8988T (cell line): ENCODE results near the gene MFSD11.
"Not testable (repeated sequence)": the region's sequence is repeated elsewhere in the genome, so short reads cannot be mapped to it uniquely, and the experiment has no call there.

Experiments
- DNase-seq: peaks from one replicate; pipeline ENCODE4 v3.0.0; 2011

The MFSD11 gene

GRCh38 chr17:76752006-76752405 lies 14.1 kb downstream of the MFSD11 start:
- no peak for DNase-seq

DNA sequence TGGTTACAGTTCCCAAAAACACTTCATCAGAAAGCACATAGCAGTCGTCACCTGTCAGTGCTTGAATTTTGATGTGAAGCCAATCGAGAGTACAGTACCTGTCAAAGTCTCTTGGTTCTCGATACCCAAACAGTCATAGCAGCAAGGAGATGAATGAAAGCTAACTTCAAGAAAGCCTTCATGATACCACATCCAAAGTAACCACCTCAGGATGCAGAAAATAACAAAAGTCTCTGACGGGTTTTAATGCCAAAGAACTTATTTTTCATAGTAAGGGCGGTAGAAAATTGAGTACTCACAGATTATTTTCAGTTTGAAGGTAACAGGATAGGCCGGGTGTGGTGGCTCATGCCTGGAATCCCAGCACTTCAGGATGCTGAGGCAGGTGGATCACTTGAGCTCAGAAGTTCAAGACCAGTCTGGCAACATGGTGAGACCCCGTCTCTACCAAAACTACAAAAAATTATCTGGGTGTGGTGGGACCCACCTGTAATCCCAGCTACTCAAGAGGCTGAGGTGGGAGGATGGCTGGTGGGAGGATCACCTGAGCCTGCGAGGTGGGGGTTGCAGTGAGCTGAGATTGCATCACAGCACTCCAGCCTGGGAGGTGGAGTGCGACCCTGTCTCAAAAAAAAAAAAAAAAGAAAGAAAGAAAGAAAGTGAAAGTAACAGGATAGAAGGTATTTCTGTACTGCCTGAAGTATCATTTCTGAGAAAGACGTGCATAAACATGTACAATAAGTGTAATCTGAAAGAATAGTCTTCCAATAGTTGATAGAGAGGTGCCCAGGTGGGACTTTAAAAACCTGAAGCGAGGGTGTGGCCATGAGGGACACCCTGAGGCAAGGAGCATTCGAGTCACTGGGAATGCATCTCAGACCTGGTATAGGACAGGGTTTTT lies 15.4 kb downstream of the MFSD11 start:
- no peak for DNase-seq

GRCh38 chr17:76755285-76755684 lies 17.4 kb downstream of the MFSD11 start:
- no peak for DNase-seq

DNA sequence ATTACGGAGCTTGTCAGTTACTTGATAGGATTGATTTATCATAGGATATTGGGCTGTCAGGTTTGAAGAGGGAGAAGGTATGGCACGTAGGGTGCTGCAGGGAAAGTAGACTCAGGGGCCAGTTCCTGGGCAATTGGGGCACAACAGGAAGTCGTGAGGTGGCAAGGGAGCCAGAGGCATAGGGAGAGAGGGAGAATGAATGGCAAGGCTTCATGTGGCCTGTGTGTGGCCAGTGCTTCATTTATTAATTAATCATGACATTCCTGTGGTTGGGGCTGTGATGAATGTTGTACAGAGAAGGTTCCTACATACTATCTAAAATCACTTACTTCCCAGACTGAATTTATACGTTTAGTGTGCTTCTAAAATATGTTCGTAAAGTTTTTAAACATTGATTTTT lies 19.3 kb downstream of the MFSD11 start:
- no peak for DNase-seq

- DNase-seq = no peak
These were observed 20.7 kb downstream of the MFSD11 start for GRCh38 chr17:76758570-76758969.

- DNase-seq = no peak
These were observed 35.1 kb downstream of the MFSD11 start for GRCh38 chr17:76772842-76773525.

DNA sequence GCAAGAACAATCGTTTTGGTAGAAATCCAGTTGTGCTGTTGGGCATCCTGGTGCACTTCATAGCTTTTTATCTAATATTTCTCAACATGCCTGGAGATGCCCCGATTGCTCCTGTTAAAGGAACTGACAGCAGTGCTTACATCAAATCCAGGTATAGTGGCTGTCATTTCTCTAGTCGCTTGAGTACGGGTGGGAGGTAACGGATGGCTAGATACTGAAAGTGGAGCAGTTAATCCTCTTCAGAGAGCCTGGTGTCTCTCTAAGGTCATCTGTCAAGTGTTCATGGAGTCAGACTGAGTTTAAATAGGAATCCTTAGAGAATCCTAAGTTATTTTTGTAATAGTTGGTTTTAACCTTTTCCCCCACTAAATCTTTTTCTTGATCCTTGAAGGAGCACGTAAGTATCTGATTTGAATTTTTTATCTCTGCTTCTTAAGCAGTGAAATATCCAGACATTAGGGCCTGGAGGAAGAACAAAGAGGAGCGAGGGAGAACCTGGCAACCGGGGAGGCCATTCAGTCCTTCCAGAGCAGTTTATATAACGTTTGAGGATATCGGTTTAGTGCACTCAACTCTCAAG lies 37.2 kb downstream of the MFSD11 start:
- no peak for DNase-seq

DNA sequence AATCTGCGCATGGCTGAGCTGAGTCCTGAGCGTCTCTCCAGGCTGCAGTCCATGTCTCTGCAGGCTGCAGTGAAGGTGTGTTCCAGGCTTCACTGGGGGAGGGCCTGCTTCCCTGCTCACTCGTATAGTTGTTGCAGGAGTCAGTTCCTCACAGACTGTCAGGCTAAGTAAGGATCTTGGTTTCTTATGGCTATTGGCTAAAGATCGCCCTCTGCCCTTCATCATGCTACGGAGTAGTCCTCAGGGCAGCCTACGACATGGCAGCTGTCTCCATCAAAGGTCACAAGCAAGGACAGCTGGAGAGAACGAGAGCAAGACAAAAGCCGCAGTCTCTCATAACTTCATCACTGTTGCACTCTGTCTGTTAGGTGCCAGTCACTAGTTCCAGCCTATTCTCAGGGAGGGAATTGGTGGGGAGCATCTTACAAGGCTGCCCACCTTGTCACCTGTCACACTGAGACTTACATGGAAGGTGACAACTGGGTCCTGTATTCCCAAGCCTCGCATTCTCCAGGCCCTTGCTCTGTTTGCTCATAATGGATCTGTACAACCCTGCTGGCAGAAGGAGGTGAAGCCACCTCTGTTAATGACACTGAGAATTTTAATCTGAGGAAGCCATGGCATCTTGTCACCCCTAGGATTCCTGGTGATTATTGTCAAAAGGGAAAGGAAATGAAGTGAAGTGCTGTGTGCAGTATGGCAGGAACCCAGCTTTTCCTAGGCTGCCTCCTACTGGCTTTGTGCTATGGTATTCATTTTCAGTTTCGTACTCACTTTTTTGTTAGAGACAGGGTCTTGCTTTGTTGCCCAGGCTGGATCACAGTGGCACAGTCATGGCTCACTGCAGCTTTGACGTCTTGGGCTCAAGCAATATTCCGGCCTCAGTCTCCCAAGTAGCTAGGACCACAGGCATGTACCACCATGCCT lies 43.4 kb downstream of the MFSD11 start:
- no peak for DNase-seq

GRCh38 chr17:76783146-76783545 lies 45.2 kb downstream of the MFSD11 start:
- DNase-seq = no peak

DNA sequence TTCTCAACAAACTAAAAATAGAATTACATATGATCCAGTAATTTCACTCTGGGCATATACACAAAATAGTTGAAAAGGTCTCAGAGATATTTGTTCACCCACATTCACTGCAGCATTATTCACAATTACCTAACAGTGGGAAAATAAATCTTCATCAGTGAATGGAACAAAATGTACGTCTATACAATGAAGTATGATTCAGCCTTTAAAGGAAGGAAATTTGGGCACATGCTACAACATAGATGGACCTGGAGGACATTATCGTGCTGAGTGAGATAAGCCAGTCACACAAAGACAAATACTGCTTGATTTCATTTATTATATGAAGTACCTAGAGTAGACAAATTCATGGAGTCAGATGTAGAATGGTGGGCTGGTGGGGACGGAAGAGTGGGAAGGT lies 47.0 kb downstream of the MFSD11 start:
- no peak for DNase-seq

GRCh38 chr17:76787866-76788265 lies 49.9 kb downstream of the MFSD11 start:
- not testable (repeated sequence) for DNase-seq

GRCh38 chr17:76789235-76789788 lies 51.4 kb downstream of the MFSD11 start:
- no peak for DNase-seq

GRCh38 chr17:76791053-76791980 lies 53.4 kb downstream of the MFSD11 start:
- DNase-seq = no peak

- no peak for DNase-seq
These were observed 54.4 kb downstream of the MFSD11 start for GRCh38 chr17:76792348-76792747.

- no peak for DNase-seq
These were observed 55.9 kb downstream of the MFSD11 start for GRCh38 chr17:76793775-76794174.

GRCh38 chr17:76796081-76796480 lies 58.2 kb downstream of the MFSD11 start:
- DNase-seq = no peak

- no peak for DNase-seq
These were observed 59.4 kb downstream of the MFSD11 start for GRCh38 chr17:76797241-76797840.

GRCh38 chr17:76801706-76802105 lies 63.8 kb downstream of the MFSD11 start:
- DNase-seq = no peak

GRCh38 chr17:76805319-76805718 lies 67.4 kb downstream of the MFSD11 start:
- DNase-seq = no peak

DNA sequence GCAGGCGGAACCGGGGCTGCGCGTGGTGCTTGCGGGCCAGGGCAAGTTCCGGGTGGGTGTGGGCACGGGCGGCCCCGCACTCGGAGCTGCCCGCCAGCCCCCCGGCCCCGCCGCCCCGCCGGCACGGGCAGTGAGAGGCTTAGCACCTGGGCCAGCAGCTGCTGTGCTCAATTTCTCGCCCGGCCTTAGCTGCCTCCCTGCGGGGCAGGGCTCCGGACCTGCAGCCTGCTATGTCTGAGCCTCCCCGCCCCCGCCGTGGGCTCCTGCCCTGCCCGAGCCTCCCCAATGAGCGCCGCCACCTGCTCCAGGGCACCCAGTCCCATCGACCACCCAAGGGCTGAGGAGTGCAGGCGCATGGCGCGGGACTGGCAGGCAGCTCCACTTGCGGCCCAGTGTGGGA lies 68.2 kb downstream of the MFSD11 start:
- DNase-seq = not testable (repeated sequence)

DNA sequence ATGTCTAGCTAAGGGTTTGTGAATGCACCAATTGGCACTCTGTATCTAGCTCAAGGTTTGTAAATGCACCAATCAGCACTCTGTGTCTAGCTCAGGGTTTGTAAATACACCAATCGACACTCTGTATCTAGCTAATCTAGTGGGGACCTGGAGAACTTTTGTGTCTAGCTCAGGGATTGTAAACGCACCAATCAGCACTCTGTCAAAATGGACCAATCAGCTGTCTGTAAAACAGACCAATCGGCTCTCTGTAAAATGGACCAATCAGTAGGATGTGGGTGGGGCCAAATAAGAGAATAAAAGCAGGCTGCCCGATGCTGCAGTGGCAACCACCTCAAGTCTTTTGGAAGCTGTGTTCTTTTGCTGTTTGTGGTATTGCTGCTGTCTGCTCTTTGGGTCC lies 68.8 kb downstream of the MFSD11 start:
- not testable (repeated sequence) for DNase-seq
